Panc1 (cell line): ENCODE data around the gene ETNPPL. TPM values are rescaled to one million over a fixed set of nuclear protein-coding genes. Genes with fewer than 3 reads are reported as not detected.

ENCODE experiments used
- ATAC-seq: fragments of 200-7000 bp; cut with Tn5 transposase; 2 replicates; pipeline ENCODE4 v1.9.1; 2020; ENCODE audit warnings: mild to moderate bottlenecking, moderate library complexity
- BruUV-seq: library from RNA; stranded (reverse); fragments of 400-500 nt; replicated peaks from 2 replicates; lab custom pipeline; 2021; lab: Mats Ljungman, UMichigan
- CTCF ChIA-PET: fragments of 300-600 bp; sonication (Branson Sonifier 250); formaldehyde crosslinking; loops from one replicate; lab custom pipeline; 2022; ENCODE audit warnings: antibody characterized with exemption; lab: Charles Lee
- POLR2A ChIA-PET: fragments of 300-600 bp; sonication (Branson Sonifier 250); formaldehyde crosslinking; loops from one replicate; lab custom pipeline; 2022; ENCODE audit warnings: antibody characterized with exemption; lab: Charles Lee
- DNase-seq: peaks from one replicate; pipeline ENCODE4 v3.0.0-alpha.2; 2010; ENCODE audit warnings: low read depth, low spot score
- H3K27ac ChIP-seq: 2 replicates; pipeline ENCODE4 v1.5.1; 2011; ENCODE audit warnings: mild to moderate bottlenecking, low read length, inconsistent platforms
- H3K27me3 ChIP-seq: fragments of 200-500 bp; sonication (Bioruptor generic); 2 replicates; pipeline ENCODE4 v1.6.0; 2014; ENCODE audit warnings: low read length, inconsistent platforms; ENCODE audit not compliant: control insufficient read depth, insufficient read depth
- H3K36me3 ChIP-seq: fragments of 200-500 bp; sonication (Bioruptor generic); 2 replicates; pipeline ENCODE4 v1.5.1; 2014; ENCODE audit warnings: inconsistent platforms, mild to moderate bottlenecking, low read length, moderate library complexity; ENCODE audit not compliant: control insufficient read depth, insufficient read depth
- H3K4me1 ChIP-seq: 2 replicates; pipeline ENCODE4 v1.5.1; 2011; ENCODE audit warnings: inconsistent platforms, mild to moderate bottlenecking, low read length, moderate library complexity; ENCODE audit not compliant: control insufficient read depth, insufficient read depth
- H3K4me3 ChIP-seq, 2 experiments: 2 replicates each; pipeline ENCODE4 v1.5.1; 2011 to 2012; ENCODE audit warnings: low read depth in 2 of 2, low read length in 2 of 2, mild to moderate bottlenecking in 2 of 2, inconsistent platforms in 1 of 2, moderate library complexity in 1 of 2
- H3K9me3 ChIP-seq: fragments of 200-500 bp; sonication (Bioruptor generic); 2 replicates; pipeline ENCODE4 v1.5.1; 2014; ENCODE audit warnings: low read depth, mild to moderate bottlenecking, inconsistent platforms, low read length, moderate library complexity; ENCODE audit not compliant: control insufficient read depth, insufficient read depth
- POLR2AphosphoS5 ChIP-seq: IDR thresholded peaks from 2 replicates; pipeline ENCODE4 v1.6.1; 2012; ENCODE audit warnings: mild to moderate bottlenecking, low read depth, low read length, moderate library complexity
- REST ChIP-seq, 2 experiments: IDR thresholded peaks; 2 replicates each; pipeline ENCODE4 v1.6.1; 2011 to 2012; ENCODE audit warnings: low read depth in 2 of 2, control low read depth in 1 of 2, low read length in 1 of 2, mild to moderate bottlenecking in 1 of 2, moderate library complexity in 1 of 2; ENCODE audit not compliant: insufficient read depth in 1 of 2
- SIN3A ChIP-seq: IDR thresholded peaks from 2 replicates; pipeline ENCODE4 v1.6.1; 2012; ENCODE audit warnings: low read depth, mild to moderate bottlenecking, low read length, moderate library complexity, borderline replicate concordance; ENCODE audit not compliant: insufficient read depth
- TCF7L2 ChIP-seq: IDR thresholded peaks from 2 replicates; pipeline ENCODE4 v1.6.1; 2011; ENCODE audit warnings: mild to moderate bottlenecking, low read depth, low read length, inconsistent platforms
- in situ Hi-C: cut with HindIII; loops from 2 replicates; pipeline ENCODE4 v1.10.0; 2016; ENCODE audit warnings: low sequenced_read_pairs, low pct_unique_long_range_greater_than_20kb
- intact Hi-C: fragments of 100-400 bp; cut with micrococcal nuclease; formaldehyde crosslinking; loops from one replicate; pipeline ENCODE4 v1.10.0; 2022; ENCODE audit not compliant: unreplicated experiment
- total RNA-seq: library from RNA; stranded (reverse); gene quantifications from one replicate; pipeline ENCODE4 v1.2.1, GENCODE V29; 2021; ENCODE audit not compliant: unreplicated experiment
- TF ChIP-seq, protein P1 (sequence below): fragments of 450-650 bp; IDR thresholded peaks from 2 replicates; pipeline ENCODE4 v1.5.1; 2017; ENCODE audit warnings: mild to moderate bottlenecking

Gene ETNPPL
- total RNA-seq, 1 experiment from 2014 or later = not detected

DNA sequence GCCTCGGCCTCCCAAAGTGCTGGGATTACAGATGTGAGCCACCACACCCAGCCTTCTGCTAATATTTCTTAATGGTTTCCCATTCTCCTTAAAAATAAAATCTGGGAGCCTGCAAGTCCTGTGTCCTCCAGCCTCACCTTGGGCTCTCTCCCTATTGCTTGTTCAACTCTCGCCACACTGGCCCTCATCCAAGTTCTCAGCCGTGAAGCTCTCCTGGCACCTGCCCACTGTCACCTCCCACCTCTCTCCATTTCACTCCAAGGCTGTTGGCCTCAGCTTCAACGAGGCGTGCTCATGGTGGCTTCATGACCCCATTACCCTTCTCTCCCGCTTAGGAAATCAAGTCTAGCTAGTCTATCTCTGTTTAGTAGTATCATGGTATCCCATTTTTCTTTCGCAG lies 9.5 kb upstream of the ETNPPL start:
- Histone ChIP-seq H3K4me3 (no peak overlapping the region), H3K4me1 (no peaks in the 10 kb centered on the region), H3K9me3 (no peaks in the 10 kb centered on the region), H3K27ac (no peak overlapping the region), H3K27me3 (no peaks in the 10 kb centered on the region), H3K36me3 (no peaks in the 10 kb centered on the region)
- in situ Hi-C loops (no loop called here), intact Hi-C loops (no loop called here)
- no TSS peak for BruUV-seq
- TF ChIP-seq, protein P1, sequence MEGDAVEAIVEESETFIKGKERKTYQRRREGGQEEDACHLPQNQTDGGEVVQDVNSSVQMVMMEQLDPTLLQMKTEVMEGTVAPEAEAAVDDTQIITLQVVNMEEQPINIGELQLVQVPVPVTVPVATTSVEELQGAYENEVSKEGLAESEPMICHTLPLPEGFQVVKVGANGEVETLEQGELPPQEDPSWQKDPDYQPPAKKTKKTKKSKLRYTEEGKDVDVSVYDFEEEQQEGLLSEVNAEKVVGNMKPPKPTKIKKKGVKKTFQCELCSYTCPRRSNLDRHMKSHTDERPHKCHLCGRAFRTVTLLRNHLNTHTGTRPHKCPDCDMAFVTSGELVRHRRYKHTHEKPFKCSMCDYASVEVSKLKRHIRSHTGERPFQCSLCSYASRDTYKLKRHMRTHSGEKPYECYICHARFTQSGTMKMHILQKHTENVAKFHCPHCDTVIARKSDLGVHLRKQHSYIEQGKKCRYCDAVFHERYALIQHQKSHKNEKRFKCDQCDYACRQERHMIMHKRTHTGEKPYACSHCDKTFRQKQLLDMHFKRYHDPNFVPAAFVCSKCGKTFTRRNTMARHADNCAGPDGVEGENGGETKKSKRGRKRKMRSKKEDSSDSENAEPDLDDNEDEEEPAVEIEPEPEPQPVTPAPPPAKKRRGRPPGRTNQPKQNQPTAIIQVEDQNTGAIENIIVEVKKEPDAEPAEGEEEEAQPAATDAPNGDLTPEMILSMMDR = no peak
- no peak for TF ChIP-seq POLR2AphosphoS5
- DNase-seq (no peak), ATAC-seq (no peak)
- ChIA-PET POLR2A (no interaction called here), CTCF (no interaction called here)

DNA sequence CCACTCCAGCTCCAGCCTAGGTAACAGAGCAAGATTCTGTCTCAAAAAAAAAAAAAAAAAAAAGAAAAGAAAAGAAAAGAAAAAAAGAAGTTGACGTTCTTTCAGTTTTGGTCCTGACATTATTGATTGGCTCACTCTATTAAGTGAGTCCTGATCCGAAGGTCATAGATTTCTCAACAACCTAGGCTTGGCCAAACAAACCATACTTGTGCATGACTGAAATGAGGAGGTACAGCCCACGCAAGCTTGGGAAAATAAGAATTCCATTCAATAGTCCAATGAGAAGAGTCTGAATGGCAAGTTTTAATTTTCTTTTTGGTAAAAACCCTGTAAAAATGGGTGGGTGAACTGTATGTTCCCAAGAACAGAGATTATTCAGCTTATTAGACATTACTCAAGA lies 3.2 kb upstream of the ETNPPL start:
- H3K27ac ChIP-seq = no peak overlapping the region
- intact Hi-C loops = no loop called here
- TF ChIP-seq SIN3A (no peak), TCF7L2 (no peak), POLR2AphosphoS5 (no peak), REST (IDR thresholded peaks at IDR 0.05; ENCODE audit: insufficient read depth in 1 of 2, low read depth in 2 of 2, low read length in 1 of 2) (no peak)
- TF ChIP-seq, protein P1 = no peak
- no peak for DNase-seq
- H3K4me1 ChIP-seq = no peaks in the 10 kb centered on the region
- no peak overlapping the region for H3K4me3 ChIP-seq
- in situ Hi-C loops = no loop called here
- peaks cover 12% of the 10 kb centered on the region for H3K27me3 ChIP-seq
- H3K36me3 ChIP-seq = no peaks in the 10 kb centered on the region
- H3K9me3 ChIP-seq = no peaks in the 10 kb centered on the region
- BruUV-seq = no TSS peak
- CTCF ChIA-PET = no interaction called here
- POLR2A ChIA-PET = no interaction called here
- ATAC-seq = no peak
